ENCODE data around the gene C19orf44.

Gene C19orf44

DNA sequence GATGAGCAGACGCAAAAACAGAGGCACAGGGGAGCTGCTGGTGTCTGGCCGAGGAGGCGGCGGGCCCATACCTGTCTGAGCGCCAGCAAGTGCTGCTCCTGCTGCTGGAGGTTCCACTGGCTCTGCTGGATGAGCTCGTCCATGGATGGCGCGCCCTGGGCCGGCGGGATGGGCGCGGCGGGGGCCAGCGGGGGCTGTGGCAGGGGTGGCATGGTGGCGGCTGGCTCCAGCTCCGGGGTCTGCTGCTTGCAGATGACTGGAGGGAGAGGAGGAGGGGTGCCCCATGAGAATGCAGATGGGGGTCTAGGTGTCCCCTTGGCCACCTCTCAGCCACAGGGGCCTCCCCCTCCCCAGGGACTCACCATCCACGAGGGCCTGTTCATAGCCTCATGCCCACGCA is 39.2 kb downstream of the C19orf44 start:
- Mint-ChIP-seq H3K4me1 (peaks cover 14% of the 10 kb centered on the region), H3K27ac (no peak overlapping the region), H3K36me3 (ENCODE audit: low read depth) (peaks cover 63% of the 10 kb centered on the region)

GRCh38 chr19:16536130-16536529 is 39.9 kb downstream of the C19orf44 start:
- Mint-ChIP-seq H3K36me3 (ENCODE audit: low read depth) (peaks cover 66% of the 10 kb centered on the region), H3K9me3 (no peaks in the 10 kb centered on the region), H3K4me1 (peaks cover 18% of the 10 kb centered on the region), H3K27me3 (ENCODE audit: low read depth, poor library complexity) (no peaks in the 10 kb centered on the region), H3K27ac (no peak overlapping the region), H3K4me3 (no peak overlapping the region)
- no peak for DNase-seq
- TF ChIP-seq, protein P1, sequence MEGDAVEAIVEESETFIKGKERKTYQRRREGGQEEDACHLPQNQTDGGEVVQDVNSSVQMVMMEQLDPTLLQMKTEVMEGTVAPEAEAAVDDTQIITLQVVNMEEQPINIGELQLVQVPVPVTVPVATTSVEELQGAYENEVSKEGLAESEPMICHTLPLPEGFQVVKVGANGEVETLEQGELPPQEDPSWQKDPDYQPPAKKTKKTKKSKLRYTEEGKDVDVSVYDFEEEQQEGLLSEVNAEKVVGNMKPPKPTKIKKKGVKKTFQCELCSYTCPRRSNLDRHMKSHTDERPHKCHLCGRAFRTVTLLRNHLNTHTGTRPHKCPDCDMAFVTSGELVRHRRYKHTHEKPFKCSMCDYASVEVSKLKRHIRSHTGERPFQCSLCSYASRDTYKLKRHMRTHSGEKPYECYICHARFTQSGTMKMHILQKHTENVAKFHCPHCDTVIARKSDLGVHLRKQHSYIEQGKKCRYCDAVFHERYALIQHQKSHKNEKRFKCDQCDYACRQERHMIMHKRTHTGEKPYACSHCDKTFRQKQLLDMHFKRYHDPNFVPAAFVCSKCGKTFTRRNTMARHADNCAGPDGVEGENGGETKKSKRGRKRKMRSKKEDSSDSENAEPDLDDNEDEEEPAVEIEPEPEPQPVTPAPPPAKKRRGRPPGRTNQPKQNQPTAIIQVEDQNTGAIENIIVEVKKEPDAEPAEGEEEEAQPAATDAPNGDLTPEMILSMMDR (IDR thresholded peaks at IDR 0.05) = no peak

More for the DNA sequence above, 39.2 kb downstream of the C19orf44 start:
- DNase-seq = no peak
- no peaks in the 10 kb centered on the region for H3K9me3 Mint-ChIP-seq
- no peaks in the 10 kb centered on the region for H3K27me3 Mint-ChIP-seq (ENCODE audit: low read depth, poor library complexity)
- H3K4me3 Mint-ChIP-seq = no peak overlapping the region
- TF ChIP-seq, protein P1 (IDR thresholded peaks at IDR 0.05) = no peak

- no peak overlapping the region for H3K4me3 Mint-ChIP-seq
- H3K4me1 Mint-ChIP-seq = peaks cover 24% of the 10 kb centered on the region
- H3K27me3 Mint-ChIP-seq (ENCODE audit: low read depth, poor library complexity) = no peaks in the 10 kb centered on the region
- peaks cover 62% of the 10 kb centered on the region for H3K36me3 Mint-ChIP-seq (ENCODE audit: low read depth)
- TF ChIP-seq, protein P1 (IDR thresholded peaks at IDR 0.05) = no peak
- no peak for DNase-seq
- H3K27ac Mint-ChIP-seq = no peak overlapping the region
- no peaks in the 10 kb centered on the region for H3K9me3 Mint-ChIP-seq
Measured at GRCh38 chr19:16537111-16537510, 40.9 kb downstream of the C19orf44 start.

DNA sequence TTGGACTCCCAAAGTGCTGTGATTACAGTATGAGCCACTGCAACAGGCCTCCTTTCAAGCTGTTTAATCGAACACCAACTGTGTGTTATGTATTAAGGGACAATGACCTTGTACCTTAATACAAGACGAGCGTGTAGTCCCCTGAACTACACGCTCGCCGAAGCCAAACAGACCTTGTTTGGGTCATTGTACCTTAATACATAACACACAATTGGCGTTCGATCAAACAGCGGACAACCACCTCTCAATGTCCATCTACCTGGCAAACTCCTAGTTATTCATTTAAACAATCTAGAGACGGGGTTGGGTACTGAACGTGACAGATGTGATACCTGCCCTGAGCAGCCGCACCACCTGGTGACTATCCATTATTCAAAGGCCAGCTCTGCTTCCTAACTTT is 44.8 kb downstream of the C19orf44 start:
- TF ChIP-seq, protein P1 (IDR thresholded peaks at IDR 0.05) = no peak
- Mint-ChIP-seq H3K36me3 (ENCODE audit: low read depth) (peaks cover 52% of the 10 kb centered on the region), H3K4me1 (peaks cover 39% of the 10 kb centered on the region), H3K27me3 (ENCODE audit: low read depth, poor library complexity) (no peaks in the 10 kb centered on the region), H3K4me3 (peak overlapping the region; percentile 92), H3K9me3 (no peaks in the 10 kb centered on the region), H3K27ac (peak overlapping the region; percentile 85)
- no peak for DNase-seq

- DNase-seq = peak; percentile 31
- H3K4me3 Mint-ChIP-seq = peak overlapping the region; percentile 92
- H3K4me1 Mint-ChIP-seq = peaks cover 39% of the 10 kb centered on the region
Measured at GRCh38 chr19:16541526-16542044, 45.4 kb downstream of the C19orf44 start.

More at GRCh38 chr19:16541526-16542044, 45.4 kb downstream of the C19orf44 start:
- H3K36me3 Mint-ChIP-seq (ENCODE audit: low read depth) = peaks cover 49% of the 10 kb centered on the region
- H3K27ac Mint-ChIP-seq = peak overlapping the region; percentile 85
- H3K9me3 Mint-ChIP-seq = no peaks in the 10 kb centered on the region
- H3K27me3 Mint-ChIP-seq (ENCODE audit: low read depth, poor library complexity) = no peaks in the 10 kb centered on the region
- TF ChIP-seq, protein P1 (IDR thresholded peaks at IDR 0.05) = no peak
